Sigmoid colon (tissue), 4 donors: ENCODE measurements around the gene PHLPP1.

ENCODE experiments used
- EP300 ChIP-seq, 4 donors: sonication (generic); formaldehyde crosslinking; IDR thresholded peaks; one replicate each; pipeline ENCODE4 v1.6.1; 2017; ENCODE audit warnings: antibody characterized with exemption in 4 of 4
- POLR2A ChIP-seq, 2 donors: fragments of 450-650 bp; IDR thresholded peaks; one replicate each; pipeline ENCODE4 v1.6.1; 2016; ENCODE audit warnings: antibody characterized with exemption in 2 of 2, mild to moderate bottlenecking in 2 of 2, moderate library complexity in 2 of 2
- POLR2AphosphoS5 ChIP-seq, 4 donors: sonication (generic); formaldehyde crosslinking; IDR thresholded peaks; one replicate each; pipeline ENCODE4 v1.6.1; 2017; ENCODE audit warnings: antibody characterized with exemption in 4 of 4
- TF ChIP-seq, protein P1 (sequence below), 4 experiments: fragments of 450-650 bp in 3 of 4; fragments of 200-600 bp in 1 of 4; IDR thresholded peaks; one replicate each; pipeline ENCODE4 v1.5.1; 2016 to 2019; ENCODE audit warnings: antibody characterized with exemption in 4 of 4, mild to moderate bottlenecking in 3 of 4, moderate library complexity in 2 of 4

DNA sequence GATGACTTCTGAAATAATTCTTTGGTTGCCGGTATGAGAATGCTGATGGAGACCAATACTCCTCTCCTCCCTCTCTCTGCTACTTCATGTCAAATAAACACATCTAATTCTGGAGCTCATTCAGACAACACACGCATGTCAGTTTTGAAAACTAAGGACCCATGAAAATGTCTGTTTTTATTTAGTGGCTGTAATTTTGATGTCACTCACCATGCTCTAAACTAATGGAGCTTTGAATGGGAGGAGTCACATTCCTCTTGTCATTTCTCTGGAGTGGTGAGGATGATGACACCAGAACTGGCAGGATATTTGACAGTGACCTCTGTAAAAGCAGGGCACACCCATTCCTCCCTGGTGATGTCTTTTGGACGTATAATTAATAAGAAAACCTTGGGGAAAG is 163.0 kb downstream of the PHLPP1 start:
- TF ChIP-seq, protein P1, sequence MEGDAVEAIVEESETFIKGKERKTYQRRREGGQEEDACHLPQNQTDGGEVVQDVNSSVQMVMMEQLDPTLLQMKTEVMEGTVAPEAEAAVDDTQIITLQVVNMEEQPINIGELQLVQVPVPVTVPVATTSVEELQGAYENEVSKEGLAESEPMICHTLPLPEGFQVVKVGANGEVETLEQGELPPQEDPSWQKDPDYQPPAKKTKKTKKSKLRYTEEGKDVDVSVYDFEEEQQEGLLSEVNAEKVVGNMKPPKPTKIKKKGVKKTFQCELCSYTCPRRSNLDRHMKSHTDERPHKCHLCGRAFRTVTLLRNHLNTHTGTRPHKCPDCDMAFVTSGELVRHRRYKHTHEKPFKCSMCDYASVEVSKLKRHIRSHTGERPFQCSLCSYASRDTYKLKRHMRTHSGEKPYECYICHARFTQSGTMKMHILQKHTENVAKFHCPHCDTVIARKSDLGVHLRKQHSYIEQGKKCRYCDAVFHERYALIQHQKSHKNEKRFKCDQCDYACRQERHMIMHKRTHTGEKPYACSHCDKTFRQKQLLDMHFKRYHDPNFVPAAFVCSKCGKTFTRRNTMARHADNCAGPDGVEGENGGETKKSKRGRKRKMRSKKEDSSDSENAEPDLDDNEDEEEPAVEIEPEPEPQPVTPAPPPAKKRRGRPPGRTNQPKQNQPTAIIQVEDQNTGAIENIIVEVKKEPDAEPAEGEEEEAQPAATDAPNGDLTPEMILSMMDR (IDR thresholded peaks at IDR 0.05), result no peak
- TF ChIP-seq EP300 (IDR thresholded peaks at IDR 0.05) (no peak), POLR2A (IDR thresholded peaks at IDR 0.05) (no peak), POLR2AphosphoS5 (IDR thresholded peaks at IDR 0.05) (no peak)
